ENCODE results near the gene RPUSD2.
"Not testable (repeated sequence)": the region's sequence is repeated elsewhere in the genome, so short reads cannot be mapped to it uniquely, and the experiment has no call there.

Gene RPUSD2

GRCh38 chr15:40564591-40565332 lies 4.3 kb upstream of the RPUSD2 start, which contains the start of gene CCDC32:
TSS of gene CCDC32 (minus strand) at chr15:40565042. CDS start at chr15:40563015, 2,027 bp downstream.
- peak within 1 kb of the TSS; percentile 97 for H3K4me3 ChIP-seq (ENCODE audit: control insufficient read depth, low read depth, low read length)
- TF ChIP-seq, protein P1, sequence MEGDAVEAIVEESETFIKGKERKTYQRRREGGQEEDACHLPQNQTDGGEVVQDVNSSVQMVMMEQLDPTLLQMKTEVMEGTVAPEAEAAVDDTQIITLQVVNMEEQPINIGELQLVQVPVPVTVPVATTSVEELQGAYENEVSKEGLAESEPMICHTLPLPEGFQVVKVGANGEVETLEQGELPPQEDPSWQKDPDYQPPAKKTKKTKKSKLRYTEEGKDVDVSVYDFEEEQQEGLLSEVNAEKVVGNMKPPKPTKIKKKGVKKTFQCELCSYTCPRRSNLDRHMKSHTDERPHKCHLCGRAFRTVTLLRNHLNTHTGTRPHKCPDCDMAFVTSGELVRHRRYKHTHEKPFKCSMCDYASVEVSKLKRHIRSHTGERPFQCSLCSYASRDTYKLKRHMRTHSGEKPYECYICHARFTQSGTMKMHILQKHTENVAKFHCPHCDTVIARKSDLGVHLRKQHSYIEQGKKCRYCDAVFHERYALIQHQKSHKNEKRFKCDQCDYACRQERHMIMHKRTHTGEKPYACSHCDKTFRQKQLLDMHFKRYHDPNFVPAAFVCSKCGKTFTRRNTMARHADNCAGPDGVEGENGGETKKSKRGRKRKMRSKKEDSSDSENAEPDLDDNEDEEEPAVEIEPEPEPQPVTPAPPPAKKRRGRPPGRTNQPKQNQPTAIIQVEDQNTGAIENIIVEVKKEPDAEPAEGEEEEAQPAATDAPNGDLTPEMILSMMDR (conservative IDR thresholded peaks at IDR 0.05; ENCODE audit: control insufficient read depth, insufficient read depth, low read depth, low read length) = no peak
- peak; percentile 98 for DNase-seq (ENCODE audit: low read depth)

- H3K4me3 ChIP-seq (ENCODE audit: control insufficient read depth, low read depth, low read length) = peak overlapping the region; percentile 97
- no peak for DNase-seq (ENCODE audit: low read depth)
- TF ChIP-seq, protein P1 (conservative IDR thresholded peaks at IDR 0.05; ENCODE audit: control insufficient read depth, insufficient read depth, low read depth, low read length) = no peak
Observed at GRCh38 chr15:40565333-40566238, 3.5 kb upstream of the RPUSD2 start.

DNA sequence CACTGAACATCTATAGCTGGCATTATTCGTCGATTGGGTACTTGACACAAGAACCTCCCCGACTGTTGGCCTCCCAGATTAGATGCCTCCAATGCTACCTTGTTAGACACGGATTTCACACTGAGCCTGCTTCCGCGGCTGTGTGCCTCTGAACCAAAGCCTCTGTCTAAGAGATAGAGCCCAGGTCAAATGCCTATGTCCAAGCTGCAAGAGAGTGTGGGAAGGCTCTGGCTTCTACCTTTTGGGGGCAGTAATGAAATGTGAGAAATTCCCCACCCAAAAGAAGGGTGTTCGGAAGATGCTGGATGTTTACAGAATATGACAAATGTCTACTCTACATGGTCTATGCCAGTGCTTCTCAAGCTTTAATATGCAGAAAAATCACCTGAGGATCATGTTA lies 2.0 kb upstream of the RPUSD2 start:
- no peak for DNase-seq (ENCODE audit: low read depth)
- TF ChIP-seq, protein P1 (conservative IDR thresholded peaks at IDR 0.05; ENCODE audit: control insufficient read depth, insufficient read depth, low read depth, low read length) = no peak
- H3K4me3 ChIP-seq (ENCODE audit: control insufficient read depth, low read depth, low read length) = no peak overlapping the region

GRCh38 chr15:40575113-40575512 lies 6.0 kb downstream of the RPUSD2 start:
- DNase-seq (ENCODE audit: low read depth) = no peak
- TF ChIP-seq, protein P1 (conservative IDR thresholded peaks at IDR 0.05; ENCODE audit: control insufficient read depth, insufficient read depth, low read depth, low read length) = no peak
- no peak overlapping the region for H3K4me3 ChIP-seq (ENCODE audit: control insufficient read depth, low read depth, low read length)

DNA sequence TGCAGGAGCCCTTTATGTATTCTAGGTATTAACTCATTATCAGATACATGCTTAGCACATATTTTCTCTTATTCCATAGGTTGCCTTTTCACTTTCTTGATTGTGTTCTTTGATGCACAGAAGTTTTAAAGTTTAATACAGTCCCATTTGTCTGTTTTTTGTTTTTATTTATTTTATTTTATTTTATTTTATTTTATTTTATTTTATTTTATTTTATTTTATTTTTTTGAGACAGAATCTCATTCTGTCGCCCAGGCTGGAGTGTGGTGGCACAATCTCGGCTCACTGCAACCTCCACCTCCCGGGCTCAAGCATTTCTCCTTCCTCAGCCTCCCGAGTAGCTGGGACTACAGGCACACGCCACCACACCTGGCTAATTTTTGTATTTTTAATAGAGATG lies 7.8 kb downstream of the RPUSD2 start:
- H3K4me3 ChIP-seq (ENCODE audit: control insufficient read depth, low read depth, low read length); DNase-seq (ENCODE audit: low read depth): not testable (repeated sequence)

DNA sequence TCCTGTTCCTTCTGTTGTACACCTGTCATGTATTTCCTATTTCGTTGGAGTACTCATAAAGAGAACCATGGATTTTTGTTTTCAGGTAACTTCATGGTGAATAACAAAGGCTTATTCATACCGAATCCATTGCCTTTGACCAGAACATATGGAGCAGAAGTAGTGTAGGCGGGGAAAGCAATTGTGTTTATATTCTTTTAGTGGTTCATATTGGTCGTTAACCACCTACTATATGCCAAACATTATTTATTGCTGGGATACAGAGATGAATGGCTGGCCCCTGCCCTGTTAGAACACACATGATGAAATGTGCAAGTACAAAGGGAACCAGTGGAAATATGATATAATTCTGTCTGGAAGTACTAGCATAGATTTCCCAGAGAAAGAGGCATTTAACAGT lies 9.8 kb downstream of the RPUSD2 start:
- DNase-seq (ENCODE audit: low read depth) = no peak
- TF ChIP-seq, protein P1 (conservative IDR thresholded peaks at IDR 0.05; ENCODE audit: control insufficient read depth, insufficient read depth, low read depth, low read length) = no peak
- no peak overlapping the region for H3K4me3 ChIP-seq (ENCODE audit: control insufficient read depth, low read depth, low read length)

- not testable (repeated sequence) for DNase-seq (ENCODE audit: low read depth); H3K4me3 ChIP-seq (ENCODE audit: control insufficient read depth, low read depth, low read length)
Observed at GRCh38 chr15:40581796-40582195, 12.7 kb downstream of the RPUSD2 start.

All from fibroblast of mammary gland (primary cell).